HG02885 (cell line): ENCODE measurements around the gene POLR1H.

Experiments
- ATAC-seq: cut with Tn5 transposase; IDR thresholded peaks from one replicate; pipeline ENCODE4 v1.9.1; 2021; ENCODE audit warnings: mild to moderate bottlenecking; ENCODE audit not compliant: unreplicated experiment, poor library complexity

Gene POLR1H

GRCh38 chr6:30060606-30061091, 416 bp upstream of the POLR1H start:
- ATAC-seq: peak; percentile 18

GRCh38 chr6:30061858-30062458, 893 bp downstream of the POLR1H start:
- ATAC-seq: no peak

- ATAC-seq: no peak
Measured at GRCh38 chr6:30062471-30063178, 1.6 kb downstream of the POLR1H start.

GRCh38 chr6:30063315-30063714, 2.2 kb downstream of the POLR1H start:
- no peak for ATAC-seq

GRCh38 chr6:30066082-30066481, 5.0 kb downstream of the POLR1H start:
- no peak for ATAC-seq

GRCh38 chr6:30066577-30067459, 5.8 kb downstream of the POLR1H start, which contains the start of gene PPP1R11:
Gene PPP1R11, plus strand, starts transcription at chr6:30067198. Its CDS starts 213 bp downstream, at chr6:30067411.
- ATAC-seq: peak; percentile 97

GRCh38 chr6:30067460-30068139, 6.5 kb downstream of the POLR1H start:
- ATAC-seq: no peak

- ATAC-seq: no peak
Measured at GRCh38 chr6:30071081-30071818, 10.2 kb downstream of the POLR1H start.

GRCh38 chr6:30071858-30072257, 10.8 kb downstream of the POLR1H start:
- no peak for ATAC-seq

GRCh38 chr6:30073489-30074235, 12.6 kb downstream of the POLR1H start:
- no peak for ATAC-seq

GRCh38 chr6:30074331-30075093, 13.4 kb downstream of the POLR1H start:
- no peak for ATAC-seq

- no peak for ATAC-seq
Measured at GRCh38 chr6:30075094-30075789, 14.2 kb downstream of the POLR1H start, which contains the start of gene RNF39. Gene RNF39, minus strand, starts transcription at chr6:30075769. Its CDS starts 184 bp downstream, at chr6:30075585.

GRCh38 chr6:30075790-30076732, 15.0 kb downstream of the POLR1H start:
- ATAC-seq: no peak

GRCh38 chr6:30077218-30077617, 16.2 kb downstream of the POLR1H start:
- no peak for ATAC-seq

GRCh38 chr6:30087876-30088275, 26.8 kb downstream of the POLR1H start:
- ATAC-seq: no peak

GRCh38 chr6:30091577-30092381, 30.7 kb downstream of the POLR1H start:
- ATAC-seq: no peak
